RWPE2 (cell line): ENCODE data around the gene NUP210.
"Not testable (repeated sequence)": the region's sequence is repeated elsewhere in the genome, so short reads cannot be mapped to it uniquely, and the experiment has no call there.

Experiments
- ATAC-seq: fragments of 200-7000 bp; cut with Tn5 transposase; 3 replicates; pipeline ENCODE4 v1.9.1; 2021; ENCODE audit warnings: low read depth
- DNase-seq: peaks from one replicate; pipeline ENCODE4 v3.0.0-alpha.2; 2020; ENCODE audit warnings: low spot score
- H3K27ac ChIP-seq: fragments of 450-650 bp; 2 replicates; pipeline ENCODE4 v1.5.1; 2017; ENCODE audit warnings: mild to moderate bottlenecking; ENCODE audit not compliant: poor library complexity, severe bottlenecking
- H3K27me3 ChIP-seq: fragments of 250-450 bp; sonication (Bioruptor Pico); 2 replicates; pipeline ENCODE4 v1.5.1; 2021; ENCODE audit warnings: mild to moderate bottlenecking, moderate library complexity; ENCODE audit not compliant: insufficient read depth, poor library complexity, severe bottlenecking
- H3K36me3 ChIP-seq: fragments of 250-450 bp; sonication (Bioruptor Pico); 2 replicates; pipeline ENCODE4 v1.5.1; 2020; ENCODE audit warnings: low read depth, mild to moderate bottlenecking, moderate library complexity
- H3K4me1 ChIP-seq: fragments of 250-450 bp; sonication (Bioruptor Pico); 2 replicates; pipeline ENCODE4 v1.5.1; 2021; ENCODE audit warnings: mild to moderate bottlenecking, moderate library complexity; ENCODE audit not compliant: insufficient read depth, poor library complexity, severe bottlenecking
- H3K4me3 ChIP-seq: fragments of 250-450 bp; sonication (Bioruptor Pico); 2 replicates; pipeline ENCODE4 v1.5.1; 2021; ENCODE audit warnings: mild to moderate bottlenecking, moderate library complexity; ENCODE audit not compliant: severe bottlenecking
- H3K9me3 ChIP-seq: fragments of 250-450 bp; sonication (Bioruptor Pico); 2 replicates; pipeline ENCODE4 v1.5.1; 2021; ENCODE audit warnings: mild to moderate bottlenecking, moderate library complexity; ENCODE audit not compliant: severe bottlenecking
- TF ChIP-seq, protein P1 (sequence below): fragments of 450-650 bp; IDR thresholded peaks from one replicate; pipeline ENCODE4 v1.5.1; 2017; ENCODE audit warnings: mild to moderate bottlenecking, moderate library complexity; ENCODE audit not compliant: poor library complexity, severe bottlenecking

Gene NUP210

DNA sequence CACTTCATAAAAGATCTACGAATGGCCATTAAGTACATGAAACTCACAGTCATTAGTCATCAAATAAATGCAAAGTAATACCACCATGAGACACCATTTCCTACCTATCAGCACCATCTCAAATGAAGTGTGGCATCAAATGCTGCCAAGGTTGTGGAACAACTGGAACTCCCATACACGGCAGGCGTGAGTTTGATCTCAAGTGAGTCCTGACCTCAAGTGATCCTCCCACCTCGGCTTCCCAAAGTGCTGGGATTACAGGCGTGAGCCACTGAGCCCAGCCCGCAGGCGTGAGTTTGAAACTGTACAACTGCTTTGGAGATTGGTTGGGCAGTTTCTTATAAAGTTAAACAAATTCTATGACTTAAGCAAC is 31.2 kb upstream of the NUP210 start:
- no peaks in the 10 kb centered on the region for H3K9me3 ChIP-seq
- no peaks in the 10 kb centered on the region for H3K36me3 ChIP-seq
- peak overlapping the region; percentile 16 for H3K27ac ChIP-seq
- peak overlapping the region; percentile 35 for H3K4me3 ChIP-seq
- H3K4me1 ChIP-seq = peaks cover 16% of the 10 kb centered on the region
- DNase-seq (no peak), ATAC-seq (peak; percentile 24)
- TF ChIP-seq, protein P1, sequence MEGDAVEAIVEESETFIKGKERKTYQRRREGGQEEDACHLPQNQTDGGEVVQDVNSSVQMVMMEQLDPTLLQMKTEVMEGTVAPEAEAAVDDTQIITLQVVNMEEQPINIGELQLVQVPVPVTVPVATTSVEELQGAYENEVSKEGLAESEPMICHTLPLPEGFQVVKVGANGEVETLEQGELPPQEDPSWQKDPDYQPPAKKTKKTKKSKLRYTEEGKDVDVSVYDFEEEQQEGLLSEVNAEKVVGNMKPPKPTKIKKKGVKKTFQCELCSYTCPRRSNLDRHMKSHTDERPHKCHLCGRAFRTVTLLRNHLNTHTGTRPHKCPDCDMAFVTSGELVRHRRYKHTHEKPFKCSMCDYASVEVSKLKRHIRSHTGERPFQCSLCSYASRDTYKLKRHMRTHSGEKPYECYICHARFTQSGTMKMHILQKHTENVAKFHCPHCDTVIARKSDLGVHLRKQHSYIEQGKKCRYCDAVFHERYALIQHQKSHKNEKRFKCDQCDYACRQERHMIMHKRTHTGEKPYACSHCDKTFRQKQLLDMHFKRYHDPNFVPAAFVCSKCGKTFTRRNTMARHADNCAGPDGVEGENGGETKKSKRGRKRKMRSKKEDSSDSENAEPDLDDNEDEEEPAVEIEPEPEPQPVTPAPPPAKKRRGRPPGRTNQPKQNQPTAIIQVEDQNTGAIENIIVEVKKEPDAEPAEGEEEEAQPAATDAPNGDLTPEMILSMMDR = no peak
- H3K27me3 ChIP-seq = no peaks in the 10 kb centered on the region

DNA sequence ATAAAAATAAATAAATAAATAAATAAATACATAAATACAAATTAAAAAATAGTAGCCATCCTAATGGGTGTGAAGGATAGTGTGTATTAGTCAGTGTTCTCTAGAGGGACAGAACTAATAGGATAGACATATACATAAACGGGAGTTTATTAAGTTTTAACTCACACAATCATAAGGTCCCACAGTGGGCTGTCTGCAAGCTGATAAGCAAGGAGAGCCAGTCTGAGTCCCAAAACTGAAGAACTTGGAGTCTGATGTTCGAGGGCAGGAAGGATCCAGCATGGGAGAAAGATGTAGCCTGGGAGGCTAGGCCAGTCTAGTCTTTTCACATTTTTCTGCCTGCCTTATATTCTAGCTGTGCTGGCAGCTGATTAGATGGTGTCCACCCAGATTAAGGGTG is 22.8 kb upstream of the NUP210 start:
- not testable (repeated sequence) for H3K4me1 ChIP-seq, H3K27ac ChIP-seq, H3K9me3 ChIP-seq, DNase-seq, H3K27me3 ChIP-seq, H3K36me3 ChIP-seq, ATAC-seq, H3K4me3 ChIP-seq

DNA sequence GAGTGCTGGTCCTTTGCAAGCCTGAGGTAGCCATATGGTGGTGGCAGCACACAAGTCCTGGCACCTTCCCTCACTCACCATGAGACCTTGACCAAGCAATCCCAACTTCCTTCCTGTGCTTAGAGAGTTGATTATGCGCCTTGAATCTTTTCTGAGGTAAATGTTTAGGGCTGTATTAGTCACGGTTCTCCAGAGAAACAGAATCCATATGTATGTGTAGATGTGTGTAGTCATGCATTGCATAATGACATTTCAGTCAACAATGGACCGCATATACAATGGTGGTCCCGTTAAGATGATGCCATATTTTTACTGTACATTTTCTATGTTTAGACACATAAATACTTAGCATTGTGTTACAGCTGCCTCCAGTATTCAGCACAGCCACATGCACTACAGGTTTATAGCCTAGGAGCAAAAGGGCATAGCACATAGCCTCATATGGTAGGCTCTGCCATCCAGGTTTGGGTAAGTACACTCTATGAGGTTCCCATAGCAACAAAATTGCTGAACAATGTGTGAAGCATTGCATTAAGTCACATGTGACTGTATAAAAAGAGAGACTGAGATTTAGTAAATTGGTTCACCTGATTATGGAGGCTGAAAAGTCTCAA is 20.2 kb upstream of the NUP210 start:
- Histone ChIP-seq H3K9me3 (no peaks in the 10 kb centered on the region), H3K36me3 (no peaks in the 10 kb centered on the region), H3K27ac (no peak overlapping the region), H3K4me1 (no peaks in the 10 kb centered on the region), H3K4me3 (no peak overlapping the region), H3K27me3 (no peaks in the 10 kb centered on the region)
- DNase-seq (no peak), ATAC-seq (no peak)
- TF ChIP-seq, protein P1 = no peak

DNA sequence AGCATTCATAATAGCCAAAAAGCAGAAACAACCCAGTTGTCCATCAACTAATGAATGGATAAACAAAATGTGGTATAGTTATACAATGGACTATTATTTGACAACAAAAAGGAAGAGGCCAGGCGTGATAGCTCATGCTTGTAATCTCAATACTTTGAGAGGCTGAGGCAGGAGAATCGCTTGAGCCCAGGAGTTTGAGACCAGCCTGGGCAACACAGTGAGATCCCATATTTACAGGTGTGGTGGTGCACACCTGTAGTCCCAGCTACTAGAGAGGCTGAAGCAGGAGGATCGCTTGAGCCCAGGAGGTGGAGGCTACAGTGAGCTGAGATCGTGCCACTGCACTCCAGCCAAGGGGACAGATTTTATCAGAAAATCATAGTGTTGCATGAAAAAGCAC is 16.1 kb upstream of the NUP210 start:
- not testable (repeated sequence) for H3K4me1 ChIP-seq, DNase-seq, H3K9me3 ChIP-seq, H3K36me3 ChIP-seq, ATAC-seq, H3K27ac ChIP-seq, H3K4me3 ChIP-seq, H3K27me3 ChIP-seq

DNA sequence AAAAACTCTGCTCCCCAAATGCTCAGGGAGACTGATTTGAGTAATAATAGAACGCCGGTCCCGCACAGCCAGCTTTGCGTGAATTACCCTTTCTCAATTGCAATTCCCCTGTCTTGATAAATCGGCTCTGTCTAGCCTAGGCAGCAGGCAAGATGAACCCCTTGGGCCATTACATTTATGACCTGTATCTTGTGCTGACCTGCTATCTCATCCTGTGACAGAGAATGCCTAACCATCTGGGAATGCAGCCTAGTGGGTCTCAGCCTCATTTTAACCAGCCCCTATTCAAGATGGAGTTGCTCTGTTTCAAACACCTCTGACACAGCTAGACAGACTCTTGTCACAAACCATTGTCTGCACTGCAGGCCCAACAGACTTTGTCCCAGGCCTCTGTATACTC is 13.8 kb upstream of the NUP210 start:
- Histone ChIP-seq H3K4me3 (no peak overlapping the region), H3K27me3 (no peaks in the 10 kb centered on the region), H3K9me3 (no peaks in the 10 kb centered on the region), H3K27ac (no peak overlapping the region), H3K36me3 (no peaks in the 10 kb centered on the region), H3K4me1 (no peaks in the 10 kb centered on the region)
- TF ChIP-seq, protein P1 = no peak
- ATAC-seq = no peak
- DNase-seq = no peak

DNA sequence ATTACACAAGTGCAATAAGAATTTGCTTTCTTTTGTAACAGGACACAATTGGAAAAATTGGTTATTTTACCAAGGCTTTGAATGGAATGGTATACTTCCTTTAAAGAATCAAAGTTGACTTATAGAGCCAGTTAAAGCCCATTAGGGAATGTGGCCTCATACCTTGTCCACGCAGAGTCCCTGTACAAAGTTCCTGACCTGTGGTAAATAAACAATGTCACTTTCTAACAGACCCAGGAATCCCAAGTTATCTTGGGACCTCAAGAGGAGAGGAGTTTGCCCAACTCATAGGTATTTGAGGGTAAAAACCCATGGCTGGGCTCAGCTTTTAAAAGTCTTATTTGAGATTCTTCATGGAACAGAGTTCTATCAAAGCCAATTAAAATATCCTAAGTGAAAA is 12.0 kb upstream of the NUP210 start:
- TF ChIP-seq, protein P1 = no peak
- Histone ChIP-seq H3K4me1 (no peaks in the 10 kb centered on the region), H3K4me3 (no peak overlapping the region), H3K27ac (no peak overlapping the region), H3K36me3 (no peaks in the 10 kb centered on the region), H3K27me3 (no peaks in the 10 kb centered on the region), H3K9me3 (no peaks in the 10 kb centered on the region)
- no peak for DNase-seq
- ATAC-seq = no peak

DNA sequence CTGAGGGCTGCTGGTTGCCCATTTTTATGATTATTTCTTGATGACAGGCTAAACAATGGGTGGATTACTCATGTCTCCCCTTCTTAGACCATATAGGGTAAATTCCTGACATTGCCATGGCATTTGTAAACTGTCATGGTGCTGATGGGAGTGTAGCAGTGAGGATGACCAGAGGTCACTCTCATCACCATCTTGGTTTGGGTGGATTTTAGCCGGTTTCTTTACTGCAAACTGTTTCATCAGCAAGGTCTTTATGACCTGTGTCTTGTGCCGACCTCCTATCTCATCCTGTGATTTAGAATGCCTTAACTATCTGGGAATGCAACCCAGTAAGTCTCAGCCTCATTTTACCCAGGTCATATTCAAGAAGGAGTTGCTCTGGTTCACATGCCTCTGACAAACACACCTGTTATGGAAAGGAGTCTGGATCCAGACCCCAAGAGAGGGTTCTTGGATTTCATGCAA is 10.3 kb upstream of the NUP210 start:
- DNase-seq, H3K36me3 ChIP-seq, H3K4me3 ChIP-seq, H3K9me3 ChIP-seq, ATAC-seq, H3K27me3 ChIP-seq, H3K4me1 ChIP-seq, H3K27ac ChIP-seq: not testable (repeated sequence)
